Erythroblast (primary cell): ENCODE data around the gene NRG3.

Experiments
- GATA1 ChIP-seq: IDR thresholded peaks from 2 replicates; pipeline ENCODE4 v1.6.1; 2011; ENCODE audit warnings: low read depth, mild to moderate bottlenecking, control low read depth, low read length, moderate library complexity
- POLR2A ChIP-seq: IDR thresholded peaks from 2 replicates; pipeline ENCODE4 v1.6.1; 2011; ENCODE audit warnings: mild to moderate bottlenecking, low read length

DNA sequence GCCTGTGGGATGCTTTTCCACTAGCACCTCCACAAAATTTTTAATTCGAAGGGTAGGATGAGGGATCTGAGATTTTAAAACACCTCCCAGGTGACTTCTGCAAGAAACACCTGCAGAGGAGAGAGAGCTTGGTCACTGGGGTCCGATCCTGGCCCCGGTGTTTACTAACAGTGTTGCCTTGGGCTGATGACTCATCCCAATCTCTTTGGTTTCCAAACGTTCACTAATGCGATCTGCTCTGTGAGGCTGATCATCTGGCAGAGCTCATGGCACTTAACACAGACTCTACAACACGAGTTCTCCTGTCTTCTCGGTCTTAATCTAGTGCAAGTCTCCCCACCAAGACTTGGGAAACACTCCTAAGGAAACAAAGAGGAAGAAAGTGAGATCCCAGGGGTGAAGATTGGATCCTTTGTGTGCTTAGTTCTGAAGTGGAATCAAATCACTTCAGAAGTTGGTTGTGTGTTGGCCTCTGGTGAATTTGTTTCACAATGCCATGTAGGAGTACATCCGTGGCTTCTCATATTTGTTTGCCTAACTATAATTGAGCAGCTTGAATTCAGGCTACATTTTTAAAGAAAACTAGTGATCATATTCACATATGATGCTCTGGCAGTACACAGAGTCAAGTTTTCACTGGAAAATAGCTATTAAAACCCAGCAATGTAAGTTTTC, 407.9 kb downstream of the NRG3 start:
- TF ChIP-seq POLR2A (no peak), GATA1 (no peak)
